GM21423 (cell line): Measurements from ENCODE around the gene FBXO9.

Experiments used
- ATAC-seq: cut with Tn5 transposase; IDR thresholded peaks from one replicate; pipeline ENCODE4 v1.9.1; 2021; ENCODE audit warnings: mild to moderate bottlenecking, moderate library complexity; ENCODE audit not compliant: unreplicated experiment

Gene FBXO9

DNA sequence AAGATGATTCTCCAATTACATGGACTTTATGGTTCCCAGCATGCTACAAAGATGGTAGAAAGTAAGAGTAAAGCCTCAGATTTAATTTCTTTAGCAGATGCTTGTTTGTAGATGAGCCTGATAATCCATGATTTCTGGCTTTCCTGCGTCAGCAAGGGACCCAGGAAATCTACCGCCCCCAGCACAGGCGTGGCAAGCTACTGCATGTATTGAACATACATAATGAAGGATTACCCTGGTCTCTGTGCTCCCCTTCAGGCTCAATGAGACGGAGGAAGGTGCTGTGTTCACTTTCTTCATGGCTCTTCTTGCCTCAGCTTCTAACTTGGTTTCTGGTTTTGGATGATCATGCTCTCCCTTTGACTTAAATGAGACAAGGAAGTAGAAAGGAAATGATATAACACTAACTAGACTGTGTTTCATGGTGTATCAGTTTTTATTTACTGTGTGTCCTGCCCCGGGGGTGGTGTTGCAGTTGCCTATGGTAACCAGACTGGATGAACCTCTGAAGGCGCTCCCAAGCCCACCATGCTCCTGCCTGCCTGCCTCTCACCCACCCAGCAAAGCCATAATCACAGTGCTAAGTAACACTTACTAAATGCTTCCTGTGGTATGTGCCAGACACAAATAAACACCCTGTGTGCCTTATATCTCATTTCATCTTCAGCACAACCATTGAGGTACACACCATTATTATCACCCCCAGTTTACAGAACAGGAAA is 65.5 kb downstream of the FBXO9 start:
- no peak for ATAC-seq

DNA sequence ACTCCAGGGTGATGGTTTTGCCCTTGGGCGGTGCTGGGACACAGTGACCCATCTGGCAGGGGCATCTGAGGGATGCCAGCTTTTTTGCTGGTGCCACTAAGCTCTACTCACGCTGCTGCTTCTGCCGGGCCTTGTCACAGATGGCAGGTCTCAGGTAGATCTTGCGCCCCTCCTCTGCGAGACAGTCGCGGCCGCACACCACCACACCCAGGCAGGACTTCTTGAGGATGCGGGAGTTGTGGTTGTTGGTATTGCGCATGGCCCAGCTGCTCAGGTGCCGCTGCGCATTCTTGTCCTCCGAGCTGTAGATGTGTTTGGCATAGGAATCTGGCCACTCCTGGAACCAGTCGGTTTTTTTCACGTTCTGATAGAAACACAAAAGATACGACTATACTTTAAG is 68.8 kb downstream of the FBXO9 start:
- ATAC-seq = no peak

DNA sequence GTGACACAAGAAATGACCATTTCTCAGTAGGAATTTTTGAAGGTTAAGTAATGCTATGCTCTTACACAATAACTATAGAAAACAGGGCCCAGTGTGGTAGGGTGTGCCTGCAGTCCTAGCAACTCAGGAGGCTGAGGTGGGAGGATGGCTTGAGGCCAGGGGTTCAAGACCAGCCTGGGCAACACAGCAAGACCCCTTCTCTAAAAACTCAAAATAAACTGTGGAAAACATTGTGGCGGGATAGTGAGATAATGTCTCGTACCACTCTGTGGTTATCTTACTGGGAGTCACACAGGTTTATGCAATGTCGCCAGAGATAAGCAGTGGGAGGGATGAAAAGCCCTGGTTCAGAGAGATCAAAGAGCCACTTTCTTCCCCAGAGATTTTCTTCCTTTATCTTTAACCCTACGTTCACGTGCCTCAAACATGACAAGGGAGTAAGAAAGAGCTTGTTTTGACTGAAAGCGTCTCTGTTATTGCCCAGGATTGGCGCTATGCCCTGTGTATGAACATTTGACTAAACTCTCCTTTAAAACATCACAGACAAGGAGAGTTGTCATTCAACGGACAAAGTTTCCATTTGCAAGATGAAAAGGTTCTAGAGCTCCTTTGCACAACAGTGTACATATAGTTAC is 69.5 kb downstream of the FBXO9 start:
- ATAC-seq = no peak

DNA sequence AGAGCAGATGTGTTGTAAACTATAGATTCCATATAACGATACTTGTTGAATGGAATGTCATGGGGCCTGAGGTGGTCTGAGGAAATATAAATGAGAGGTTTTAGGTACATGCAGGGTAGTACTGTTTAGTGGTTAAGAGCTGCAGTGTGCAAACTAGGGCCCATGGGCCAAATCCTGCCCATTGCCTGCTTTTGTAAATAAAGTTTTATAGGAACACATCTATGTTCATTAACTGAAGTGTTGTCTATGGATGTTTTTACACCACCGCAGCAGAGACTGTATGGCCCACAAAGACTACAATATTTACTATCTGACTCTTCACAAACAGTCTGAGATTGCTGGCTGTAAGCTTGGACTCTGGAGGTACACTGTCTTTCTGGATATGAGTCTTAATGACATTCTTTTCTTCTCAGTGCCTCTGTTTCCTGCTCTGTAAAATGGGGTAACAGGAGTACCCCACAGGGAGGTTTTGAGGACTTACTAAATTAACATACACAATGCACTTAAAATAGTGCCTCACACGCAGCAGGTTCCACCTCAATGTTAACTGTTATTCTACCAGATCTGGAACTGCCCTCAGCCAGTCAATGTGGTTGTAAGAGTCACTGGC is 70.9 kb downstream of the FBXO9 start:
- no peak for ATAC-seq

DNA sequence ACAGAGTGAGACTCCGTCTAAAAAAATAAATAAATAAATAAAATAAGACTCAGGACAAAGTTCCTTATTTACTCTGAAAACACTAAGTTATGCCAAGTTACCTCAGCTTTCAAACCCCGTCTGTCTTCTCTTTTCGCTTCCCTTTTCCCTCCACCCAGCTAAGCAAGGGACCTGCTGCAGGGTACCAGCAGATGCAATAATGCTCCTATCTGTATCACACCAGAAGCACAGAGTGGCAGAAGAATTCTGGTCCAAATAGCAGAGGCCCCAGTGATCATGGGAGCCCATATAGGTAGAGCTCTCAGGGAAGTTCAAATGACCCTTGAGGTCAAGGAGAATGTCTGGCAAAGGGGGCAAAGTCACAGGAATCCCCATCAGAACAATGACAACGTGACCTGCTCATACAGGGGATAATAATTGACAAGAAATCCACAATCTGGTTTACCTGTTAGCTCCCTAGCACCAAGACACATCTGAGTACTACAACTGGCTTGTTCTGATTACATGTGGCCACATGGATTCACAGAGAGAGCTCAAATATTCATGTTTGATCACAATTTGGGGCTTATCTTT is 74.7 kb downstream of the FBXO9 start:
- no peak for ATAC-seq

DNA sequence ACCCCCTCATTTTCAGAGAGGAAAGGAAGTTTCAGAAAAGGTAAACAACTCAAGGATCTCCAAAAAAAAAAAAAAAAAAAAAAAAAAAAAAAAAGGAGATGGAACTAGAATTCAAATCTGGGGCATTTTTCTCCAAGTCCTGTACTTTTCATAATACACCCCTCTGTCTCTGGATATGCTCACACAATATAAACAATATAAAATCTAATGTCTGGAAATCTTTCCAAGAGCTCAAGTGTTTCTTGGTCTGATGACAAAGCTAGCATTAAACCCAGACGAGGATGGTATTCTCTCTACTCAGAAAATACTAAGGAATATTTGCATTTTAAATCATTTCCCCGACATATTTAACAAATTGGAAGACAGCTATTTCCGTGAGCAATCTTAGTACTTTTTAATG is 77.6 kb downstream of the FBXO9 start:
- no peak for ATAC-seq

DNA sequence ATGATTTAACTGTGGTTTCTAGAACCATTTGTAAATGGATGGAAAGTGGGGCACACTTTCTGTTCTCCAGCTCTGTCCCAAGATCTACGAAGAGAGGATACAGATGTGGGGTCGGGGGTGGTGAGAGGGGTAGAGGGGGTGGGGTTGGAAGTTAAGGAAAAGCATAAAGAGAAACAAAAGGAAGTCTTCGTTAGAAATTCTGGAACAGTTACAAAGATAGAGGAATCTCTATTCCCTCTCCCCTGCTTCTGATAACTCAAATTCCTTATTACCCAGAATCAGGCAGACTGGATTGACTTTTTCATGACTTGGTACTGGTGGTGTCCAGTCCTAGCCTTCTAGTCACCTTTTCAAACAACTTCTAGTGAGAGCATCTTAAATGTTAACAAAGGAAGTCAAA is 78.5 kb downstream of the FBXO9 start:
- no peak for ATAC-seq

DNA sequence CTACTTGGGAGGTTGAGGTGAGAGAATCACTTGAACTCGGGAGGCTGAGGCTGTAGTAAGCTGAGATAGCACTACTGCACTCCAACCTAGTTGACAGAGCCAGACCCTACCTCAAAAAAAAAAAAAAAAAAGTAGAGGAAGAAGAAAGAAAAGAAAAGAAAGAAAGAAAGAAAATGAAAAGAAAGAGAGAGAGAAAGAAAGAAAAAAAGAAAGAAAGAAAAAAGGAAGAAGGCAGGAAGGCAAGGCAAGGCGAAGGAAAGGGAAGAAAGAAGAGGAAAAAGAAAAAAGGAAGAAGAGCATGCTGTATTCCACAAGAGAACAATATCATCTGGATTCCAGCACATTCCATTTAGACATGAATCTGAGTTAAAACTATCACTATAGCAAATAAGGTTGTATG is 79.6 kb downstream of the FBXO9 start:
- no peak for ATAC-seq

DNA sequence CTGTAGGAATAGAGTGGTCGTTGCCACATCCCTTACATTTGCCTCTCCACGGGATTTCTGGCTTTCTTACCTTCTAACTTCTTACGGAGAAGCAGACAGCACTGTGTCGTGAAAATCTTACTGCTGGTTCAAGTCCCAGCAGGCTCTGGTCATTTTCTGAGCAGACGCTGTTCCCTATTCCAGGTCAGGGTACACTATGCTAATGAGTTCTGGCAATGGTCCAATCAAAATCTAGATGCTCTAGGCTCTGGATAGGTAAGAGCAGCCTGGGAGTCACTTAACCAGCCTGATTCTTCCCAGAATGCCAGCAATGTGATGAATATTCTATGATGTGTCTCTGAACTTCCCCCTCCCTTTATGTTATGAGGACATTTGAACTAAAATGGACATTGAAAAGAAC is 83.5 kb downstream of the FBXO9 start, which contains the start of gene GCM1:
Gene GCM1 (minus strand): TSS at position 158 of the 400 bp plus-strand sequence. CDS start 3,209 bp downstream, outside the sequence.
- no peak for ATAC-seq
